A549 treated with AZD9567 at 1 μM for 4 hours (cell line): ENCODE data around the gene CFAP299. TPM values are rescaled to one million over a fixed set of nuclear protein-coding genes. Genes with fewer than 3 reads are reported as not detected.

Experiments
- total RNA-seq: library from RNA; stranded (reverse); fragments of 200-300 nt; extraction: Qiagen RNA extraction; gene quantifications from 5 replicates; pipeline ENCODE4 v1.2.3, GENCODE V29; 2022; ENCODE audit not compliant: insufficient read depth

The CFAP299 gene
- total RNA-seq: not detected in 5 replicates

GRCh38 chr4:80335554-80336358, at the start of gene CFAP299:
Gene CFAP299, plus strand, starts transcription at chr4:80335730.

Other genes starting within 250 kb of the CFAP299 start
- 0.12 to 0.22 TPM (median 0.16 TPM) in 4 of 5 replicates, not detected in the other for gene PRDM8, start 138.2 kb upstream of the CFAP299 start, total RNA-seq
- 0.09 to 0.31 TPM (median 0.23 TPM) in 4 of 5 replicates, not detected in the other for gene FGF5, start 69.1 kb upstream of the CFAP299 start, total RNA-seq